22Rv1 (cell line): Measurements from ENCODE around the gene SIT1.

Experiments
- ZFX ChIP-seq: fragments of 450-650 bp; IDR thresholded peaks from 2 replicates; pipeline ENCODE4 v1.6.1; 2017; ENCODE audit warnings: antibody characterized with exemption, borderline replicate concordance
- TF ChIP-seq, protein P1 (sequence below): fragments of 450-650 bp; IDR thresholded peaks from 2 replicates; pipeline ENCODE4 v1.5.1; 2017; ENCODE audit warnings: mild to moderate bottlenecking

DNA sequence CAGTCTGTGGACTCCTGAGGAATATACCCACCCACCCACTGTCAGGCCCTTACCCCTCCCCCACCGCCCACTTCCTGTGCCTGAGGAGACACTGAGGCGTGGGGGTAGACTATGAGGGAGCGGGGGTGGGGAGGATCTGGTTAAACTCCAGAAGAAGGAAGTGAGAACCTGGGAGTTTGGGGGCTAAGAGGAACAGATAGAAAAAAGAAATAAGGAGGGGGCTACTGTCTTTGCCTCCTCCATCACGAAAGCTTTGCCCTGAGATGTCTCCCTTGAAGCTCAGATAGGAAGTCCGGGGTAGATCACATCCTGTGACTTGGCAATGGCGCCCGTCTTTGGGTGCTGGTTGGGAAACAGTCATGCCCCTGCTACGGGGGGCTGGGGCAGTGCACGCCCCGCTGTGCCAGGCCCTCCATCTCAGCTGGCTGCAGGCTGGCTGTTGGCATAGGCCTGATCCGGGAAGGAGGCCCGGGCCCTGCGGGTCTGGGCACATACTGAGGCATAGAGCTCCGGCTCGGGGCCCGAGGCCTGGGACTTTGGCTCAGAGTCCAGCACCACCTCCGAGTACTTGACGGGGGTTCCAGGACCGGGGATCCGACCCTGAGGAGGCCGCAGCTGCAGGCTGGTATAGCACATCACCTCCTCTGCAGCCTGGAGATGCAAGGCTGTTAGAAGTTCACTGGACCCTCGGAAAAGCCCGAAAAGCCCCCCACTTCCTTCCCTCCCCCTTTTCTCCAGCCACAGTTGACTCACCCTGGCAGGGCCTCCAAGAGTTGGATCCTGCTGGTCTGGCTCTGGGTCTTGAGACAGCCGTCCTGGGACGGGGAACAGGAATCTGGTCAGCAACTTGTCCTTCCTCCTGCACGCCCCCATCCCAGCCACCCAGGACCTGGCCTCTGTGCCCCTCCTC lies 1.0 kb downstream of the SIT1 start:
- TF ChIP-seq, protein P1, sequence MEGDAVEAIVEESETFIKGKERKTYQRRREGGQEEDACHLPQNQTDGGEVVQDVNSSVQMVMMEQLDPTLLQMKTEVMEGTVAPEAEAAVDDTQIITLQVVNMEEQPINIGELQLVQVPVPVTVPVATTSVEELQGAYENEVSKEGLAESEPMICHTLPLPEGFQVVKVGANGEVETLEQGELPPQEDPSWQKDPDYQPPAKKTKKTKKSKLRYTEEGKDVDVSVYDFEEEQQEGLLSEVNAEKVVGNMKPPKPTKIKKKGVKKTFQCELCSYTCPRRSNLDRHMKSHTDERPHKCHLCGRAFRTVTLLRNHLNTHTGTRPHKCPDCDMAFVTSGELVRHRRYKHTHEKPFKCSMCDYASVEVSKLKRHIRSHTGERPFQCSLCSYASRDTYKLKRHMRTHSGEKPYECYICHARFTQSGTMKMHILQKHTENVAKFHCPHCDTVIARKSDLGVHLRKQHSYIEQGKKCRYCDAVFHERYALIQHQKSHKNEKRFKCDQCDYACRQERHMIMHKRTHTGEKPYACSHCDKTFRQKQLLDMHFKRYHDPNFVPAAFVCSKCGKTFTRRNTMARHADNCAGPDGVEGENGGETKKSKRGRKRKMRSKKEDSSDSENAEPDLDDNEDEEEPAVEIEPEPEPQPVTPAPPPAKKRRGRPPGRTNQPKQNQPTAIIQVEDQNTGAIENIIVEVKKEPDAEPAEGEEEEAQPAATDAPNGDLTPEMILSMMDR, result no peak
- TF ChIP-seq ZFX, result no peak
